Spinal cord (tissue), 10 donors: Measurements from ENCODE around the gene SUV39H1. TPM values are rescaled to one million over a fixed set of nuclear protein-coding genes. Genes with fewer than 3 reads are reported as not detected.
"Not testable (repeated sequence)": the region's sequence is repeated elsewhere in the genome, so short reads cannot be mapped to it uniquely, and the experiment has no call there.

Experiments used
- DNase-seq, 6 donors: peaks; one replicate each; pipeline versions ENCODE4 v3.0.0 to v3.0.0-alpha.2; 2013 to 2015; ENCODE audit warnings: low spot score in 6 of 6, low read depth in 4 of 6
- H3K27ac ChIP-seq: one replicate; pipeline ENCODE4 v1.5.1; 2013; ENCODE audit warnings: low read depth, low read length, control low read depth
- H3K27me3 ChIP-seq: one replicate; pipeline ENCODE4 v1.6.1; 2013; ENCODE audit warnings: low read length; ENCODE audit not compliant: control insufficient read depth, insufficient read depth
- H3K36me3 ChIP-seq: one replicate; pipeline ENCODE4 v1.6.1; 2013; ENCODE audit warnings: low read length; ENCODE audit not compliant: control insufficient read depth, insufficient read depth
- H3K4me1 ChIP-seq: one replicate; pipeline ENCODE4 v1.6.1; 2013; ENCODE audit warnings: low read length; ENCODE audit not compliant: control insufficient read depth, insufficient read depth
- H3K4me3 ChIP-seq: one replicate; pipeline ENCODE4 v1.5.1; 2013; ENCODE audit warnings: low read depth, low read length, control low read depth
- H3K9me3 ChIP-seq: one replicate; pipeline ENCODE4 v1.6.1; 2013; ENCODE audit warnings: low read length; ENCODE audit not compliant: control insufficient read depth, insufficient read depth
- WGBS: methylation state at CpG from one replicate; pipeline ENCODE4 v1.1.5; 2013; ENCODE audit warnings: missing lambda C conversion rate; ENCODE audit not compliant: insufficient coverage; 5-methylcytosine and 5-hydroxymethylcytosine counted together
- polyA plus RNA-seq, 2 donors: library from polyadenylated mRNA; unstranded; fragments of 120-200 nt; gene quantifications; one replicate each; pipeline ENCODE4 v1.2.1, GENCODE V29; 2013; ENCODE audit not compliant: insufficient read length in 2 of 2
- total RNA-seq, 2 donors: library from RNA; depleted of rRNA in 1 of 2; stranded (reverse); fragments of 120-200 nt in 1 of 2; fragments of >200 nt in 1 of 2; gene quantifications; one replicate each; pipeline versions ENCODE4 v1.2.3 to v1.2.4, GENCODE V29; 2013 to 2014
- donor health status: healthy.

The SUV39H1 gene
- total and polyA plus RNA-seq, 4 donors = 3.0 to 8.2 (median 5.9) TPM

- Histone ChIP-seq H3K9me3 (no peaks in the 10 kb centered on the region), H3K4me3 (no peak within 1 kb of the TSS), H3K27ac (no peak within 1 kb of the TSS), H3K27me3 (no peaks in the 10 kb centered on the region), H3K4me1 (peaks cover 3% of the 10 kb centered on the region), H3K36me3 (no peaks in the 10 kb centered on the region)
- no peak for DNase-seq
- 78% methylated on average over 13 of the region's 13 CpGs for WGBS
Observed at GRCh38 chrX:48683411-48683982, 13.0 kb upstream of the SUV39H1 start, which contains the start of gene WAS. Gene WAS, plus strand, starts transcription at chrX:48683799. Its CDS starts 55 bp downstream, at chrX:48683854.

GRCh38 chrX:48684134-48684533 lies 12.4 kb upstream of the SUV39H1 start:
- no peak for DNase-seq
- Histone ChIP-seq H3K4me1 (peaks cover 3% of the 10 kb centered on the region), H3K36me3 (no peaks in the 10 kb centered on the region), H3K27me3 (no peaks in the 10 kb centered on the region), H3K27ac (no peak overlapping the region), H3K9me3 (no peaks in the 10 kb centered on the region), H3K4me3 (no peak overlapping the region)
- WGBS = 76% methylated on average over 7 of the region's 7 CpGs

- Histone ChIP-seq H3K4me3 (no peak overlapping the region), H3K27ac (no peak overlapping the region), H3K36me3 (no peaks in the 10 kb centered on the region), H3K9me3 (no peaks in the 10 kb centered on the region), H3K27me3 (no peaks in the 10 kb centered on the region), H3K4me1 (peaks cover 3% of the 10 kb centered on the region)
- no peak for DNase-seq
- WGBS = 79% methylated on average over 10 of the region's 12 CpGs
Observed at GRCh38 chrX:48685416-48685815, 11.1 kb upstream of the SUV39H1 start.

GRCh38 chrX:48688531-48689150 lies 7.9 kb upstream of the SUV39H1 start:
- no peaks in the 10 kb centered on the region for H3K27me3 ChIP-seq
- H3K36me3 ChIP-seq = no peaks in the 10 kb centered on the region
- H3K4me1 ChIP-seq = no peaks in the 10 kb centered on the region
- no peak overlapping the region for H3K4me3 ChIP-seq
- no peaks in the 10 kb centered on the region for H3K9me3 ChIP-seq
- 34% methylated on average over 5 of the region's 19 CpGs for WGBS
- H3K27ac ChIP-seq = no peak overlapping the region
- no peak for DNase-seq

- Histone ChIP-seq H3K27ac (no peak overlapping the region), H3K36me3 (no peaks in the 10 kb centered on the region), H3K4me1 (no peaks in the 10 kb centered on the region), H3K9me3 (no peaks in the 10 kb centered on the region), H3K4me3 (no peak overlapping the region), H3K27me3 (no peaks in the 10 kb centered on the region)
- 57% methylated on average over 10 of the region's 11 CpGs for WGBS
- DNase-seq = no peak
Observed at GRCh38 chrX:48689208-48689920, 7.2 kb upstream of the SUV39H1 start.

- not testable (repeated sequence) for H3K36me3 ChIP-seq, H3K4me3 ChIP-seq, H3K27ac ChIP-seq, H3K9me3 ChIP-seq, H3K27me3 ChIP-seq, DNase-seq
- H3K4me1 ChIP-seq = peaks cover 15% of the 10 kb centered on the region
- WGBS = 100% methylated on average over 2 of the region's 5 CpGs
Observed at GRCh38 chrX:48691746-48692145, 4.8 kb upstream of the SUV39H1 start.

GRCh38 chrX:48694776-48695533 lies 1.6 kb upstream of the SUV39H1 start:
- peaks cover 2% of the 10 kb centered on the region for H3K36me3 ChIP-seq
- peak overlapping the region; percentile 85 for H3K27ac ChIP-seq
- 46% methylated on average over 15 of the region's 15 CpGs for WGBS
- no peak for DNase-seq
- H3K27me3 ChIP-seq = no peaks in the 10 kb centered on the region
- peaks cover 20% of the 10 kb centered on the region for H3K4me1 ChIP-seq
- no peak overlapping the region for H3K4me3 ChIP-seq
- H3K9me3 ChIP-seq = no peaks in the 10 kb centered on the region

GRCh38 chrX:48695534-48695896 lies 1.0 kb upstream of the SUV39H1 start:
- Histone ChIP-seq H3K27ac (peak overlapping the region; percentile 85), H3K4me3 (peak overlapping the region; percentile 53), H3K36me3 (peaks cover 8% of the 10 kb centered on the region), H3K4me1 (peaks cover 20% of the 10 kb centered on the region), H3K9me3 (no peaks in the 10 kb centered on the region), H3K27me3 (no peaks in the 10 kb centered on the region)
- WGBS = 51% methylated on average over 14 of the region's 14 CpGs
- DNase-seq = peak in 1 of 6 donors; percentile 60

GRCh38 chrX:48695925-48696300 lies 621 bp upstream of the SUV39H1 start:
- peak in 1 of 6 donors; percentile 67 for DNase-seq
- Histone ChIP-seq H3K4me1 (peaks cover 20% of the 10 kb centered on the region), H3K27me3 (no peaks in the 10 kb centered on the region), H3K27ac (peak overlapping the region; percentile 85), H3K36me3 (peaks cover 10% of the 10 kb centered on the region), H3K4me3 (peak overlapping the region; percentile 53), H3K9me3 (no peaks in the 10 kb centered on the region)
- WGBS = 39% methylated on average over 8 of the region's 8 CpGs
